Posterior cingulate gyrus (tissue), 11 donors: ENCODE measurements around the gene MYBBP1A.

Source experiments
- DNase-seq, 10 donors: peaks; one replicate each; pipeline versions ENCODE4 v3.0.0 to v3.0.0-alpha.2; 2020 to 2021; ENCODE audit warnings: mixed read lengths in 3 of 10
- intact Hi-C: fragments of 100-400 bp; cut with DNase I; formaldehyde crosslinking; loops from one replicate; pipeline ENCODE4 v1.15.1; 2023

Gene MYBBP1A

GRCh38 chr17:4509923-4510617 is 45.1 kb downstream of the MYBBP1A start:
- DNase-seq = peak in 4 of 10 donors; percentile 30 to 86 (median 52)
- intact Hi-C loops = no loop called here

DNA sequence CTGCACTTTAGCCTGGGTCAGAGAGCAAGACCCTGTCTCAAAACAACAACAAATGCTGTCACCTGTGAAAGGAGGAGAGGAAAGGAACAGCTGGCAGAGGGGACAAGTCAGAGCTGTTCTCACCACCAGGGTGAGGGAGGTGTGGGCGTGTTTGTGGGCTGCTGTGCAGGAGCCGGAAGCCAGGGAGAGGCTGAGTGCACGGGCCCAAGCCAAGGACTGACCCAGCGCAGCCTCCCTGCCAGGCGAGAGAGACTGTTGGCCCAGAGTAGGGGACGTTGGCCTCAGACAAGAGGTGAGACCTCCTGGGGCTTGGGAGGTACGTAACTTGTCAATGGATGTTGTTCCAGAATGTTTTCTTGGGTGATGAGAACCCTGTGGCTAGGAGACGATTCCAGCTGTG is 45.8 kb downstream of the MYBBP1A start:
- no peak for DNase-seq
- intact Hi-C loops = no loop called here

GRCh38 chr17:4508207-4508606 is 47.0 kb downstream of the MYBBP1A start:
- intact Hi-C loops = no loop called here
- DNase-seq = no peak

DNA sequence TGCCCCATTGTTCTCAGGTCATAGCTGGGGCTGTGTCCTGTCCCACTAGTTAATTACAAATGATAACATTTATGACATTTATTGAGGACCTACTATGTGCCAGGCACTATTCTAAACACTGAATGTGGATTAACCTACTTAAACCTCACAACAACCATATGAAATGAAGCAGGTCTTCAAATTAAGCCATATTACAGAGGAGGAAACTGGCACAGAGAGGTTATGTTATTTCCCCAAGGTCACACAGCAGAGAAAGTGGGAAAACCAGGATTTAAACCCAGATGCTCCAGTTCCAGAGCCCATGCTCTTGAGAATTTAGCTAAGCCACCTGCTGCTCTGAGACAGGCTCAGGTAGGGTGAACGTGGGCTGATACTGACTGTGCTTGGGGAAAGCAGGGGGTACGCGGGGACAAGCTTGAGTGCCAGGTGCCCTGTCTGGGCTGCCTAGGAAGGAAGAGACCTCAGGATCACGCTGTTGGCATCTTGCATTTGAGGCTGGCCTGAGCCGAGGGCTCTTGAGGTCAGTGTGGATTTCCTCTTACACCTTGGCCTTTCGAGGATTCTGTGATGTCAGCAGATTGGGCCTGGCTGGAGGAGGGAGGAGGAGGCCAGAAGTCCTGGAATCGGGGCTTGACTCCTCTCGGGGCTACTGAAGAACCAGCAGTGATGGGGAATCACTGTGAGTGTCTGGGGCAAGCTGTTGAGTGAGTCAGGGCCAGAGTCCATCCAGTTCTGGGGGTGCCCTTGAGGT is 47.6 kb downstream of the MYBBP1A start:
- intact Hi-C loops = no loop called here
- no peak for DNase-seq

- intact Hi-C loops = no loop called here
- peak in 1 of 10 donors; percentile 43 for DNase-seq
Measured at GRCh38 chr17:4506892-4507291, 48.3 kb downstream of the MYBBP1A start.

DNA sequence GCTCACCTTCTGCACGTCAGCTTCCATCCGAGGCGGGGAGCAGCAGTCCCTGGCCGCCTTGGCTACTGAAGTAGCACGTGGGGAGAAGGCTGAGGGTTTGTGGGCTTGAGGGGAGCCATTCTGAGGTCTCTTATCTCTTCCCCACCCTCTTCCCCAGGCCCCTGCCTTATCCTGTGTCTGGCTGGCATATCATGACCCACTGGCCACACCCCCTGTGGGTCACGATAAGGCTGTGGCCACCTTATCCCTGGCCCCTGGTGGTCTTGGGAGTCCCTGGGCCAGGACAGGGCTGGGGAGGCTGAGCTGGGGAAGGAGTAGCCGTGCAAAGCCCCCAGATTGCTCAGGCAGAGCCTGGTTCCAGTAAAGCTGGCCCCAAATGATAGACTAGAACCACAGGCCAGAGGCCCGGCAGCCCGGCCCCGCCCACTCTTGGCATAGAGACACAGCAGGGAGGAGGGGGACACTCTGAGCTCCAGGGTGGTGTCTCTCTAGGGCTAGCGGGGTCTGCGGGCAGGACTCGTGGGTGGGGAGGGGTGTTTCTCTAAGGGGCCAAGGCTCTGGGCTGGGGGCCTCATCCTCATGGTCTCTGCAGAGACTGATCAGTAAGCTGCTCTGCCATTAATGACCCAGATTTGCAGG is 48.9 kb downstream of the MYBBP1A start:
- DNase-seq = no peak
- intact Hi-C loops = no loop called here

DNA sequence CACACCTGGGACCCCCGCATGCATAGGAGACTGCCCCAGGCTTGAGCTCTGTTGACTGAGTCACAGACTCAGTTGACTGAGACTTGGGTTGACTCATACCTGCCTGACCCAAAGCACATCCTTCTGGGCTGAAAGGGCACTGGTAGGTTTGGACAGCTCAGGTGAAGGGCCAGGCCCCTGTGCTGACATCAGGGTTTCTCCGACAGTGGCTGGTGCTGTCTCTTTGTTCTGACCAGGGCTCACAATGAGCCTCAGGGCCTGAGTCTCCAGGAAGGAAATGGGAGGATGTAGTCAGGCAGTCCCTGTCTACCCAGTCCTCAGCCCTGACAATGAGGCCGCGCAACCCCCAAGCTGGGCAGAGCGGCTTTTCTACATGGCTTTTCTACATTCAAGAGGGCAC is 50.0 kb downstream of the MYBBP1A start:
- no peak for DNase-seq
- intact Hi-C loops = no loop called here

- no peak for DNase-seq
Measured at GRCh38 chr17:4504188-4504587, 51.0 kb downstream of the MYBBP1A start.

DNA sequence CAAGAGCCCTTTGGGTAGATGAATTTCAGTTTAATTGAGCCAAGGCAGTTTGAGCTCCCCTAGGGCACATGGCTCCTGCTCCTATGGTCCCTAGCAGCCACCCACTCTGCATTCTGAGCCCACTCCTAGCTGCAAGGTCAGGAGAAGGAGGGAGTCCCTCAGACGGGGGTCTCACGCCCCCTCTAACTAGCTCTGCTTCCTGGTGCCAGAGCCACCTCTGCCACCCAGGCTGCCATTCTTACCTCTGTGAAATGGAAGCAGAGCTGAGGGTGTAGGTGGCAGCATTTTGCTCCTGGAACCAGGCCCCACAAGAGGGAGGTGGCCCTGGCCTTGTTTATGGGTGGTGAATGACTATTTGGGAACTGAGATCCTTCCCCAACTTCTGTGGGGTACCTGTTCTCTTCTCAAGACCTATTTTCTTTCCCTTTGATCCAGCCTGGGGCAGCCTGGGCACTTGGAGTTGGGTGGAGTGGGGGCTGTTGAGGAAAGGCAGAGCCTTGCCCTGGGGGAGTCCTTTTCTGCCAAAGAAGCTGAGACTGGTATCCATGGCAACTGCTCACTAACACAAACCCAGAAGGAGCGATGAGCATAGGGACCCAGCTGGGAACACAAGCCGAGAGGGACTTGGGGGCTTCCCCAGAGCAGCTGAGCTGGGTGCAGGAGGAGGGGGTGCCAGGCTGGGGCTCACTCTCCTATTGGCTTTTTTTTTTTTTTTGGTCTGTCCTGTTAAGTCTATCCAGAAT is 51.7 kb downstream of the MYBBP1A start:
- intact Hi-C loops = loop anchor here (5.0 kb wide), 1 partner anchor 39 kb away; no protein-coding TSS in a partner anchor
- no peak for DNase-seq

More at GRCh38 chr17:4504188-4504587, 51.0 kb downstream of the MYBBP1A start:
- intact Hi-C loops = loop anchor here (5.0 kb wide), 1 partner anchor 38 kb away; no protein-coding TSS in a partner anchor

DNA sequence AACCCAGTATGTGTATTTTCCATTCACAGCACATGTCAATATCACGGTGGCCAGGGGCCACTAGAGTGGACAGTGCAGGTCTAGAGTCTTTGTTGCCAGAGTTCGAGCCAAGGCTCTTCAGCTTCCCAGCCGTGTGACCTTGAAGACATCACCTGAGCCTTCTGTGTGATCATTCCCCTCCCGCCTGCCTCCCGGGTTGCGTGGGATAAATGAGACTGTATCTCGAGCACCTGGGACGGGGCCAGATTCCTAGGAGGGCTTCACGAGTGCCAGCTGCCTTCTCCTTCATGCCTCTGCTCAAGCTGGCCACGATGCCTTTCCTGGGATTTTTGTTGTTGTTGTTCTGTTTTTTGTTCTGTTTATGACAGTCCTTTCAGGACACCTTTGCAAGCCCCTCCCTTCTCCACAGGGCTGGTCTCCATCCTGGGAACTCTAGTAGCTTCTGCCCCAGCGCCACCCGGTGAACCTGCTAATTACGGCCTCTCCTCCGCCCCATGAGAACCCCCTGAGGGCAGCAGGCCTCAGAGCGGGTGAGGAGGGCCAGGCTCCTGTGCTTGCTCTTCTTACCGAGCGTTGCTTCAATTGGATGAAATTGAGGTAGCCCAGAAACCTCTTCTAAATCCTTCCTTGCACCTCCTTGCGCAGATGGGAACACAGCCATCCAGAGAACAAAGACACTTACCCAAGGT is 52.6 kb downstream of the MYBBP1A start:
- intact Hi-C loops = loop anchor here (5.0 kb wide), 1 partner anchor 40 kb away; no protein-coding TSS in a partner anchor
- DNase-seq = no peak

GRCh38 chr17:4501295-4501949 is 53.8 kb downstream of the MYBBP1A start:
- no peak for DNase-seq
- intact Hi-C loops = loop anchor here (5.0 kb wide), 1 partner anchor 41 kb away; no protein-coding TSS in a partner anchor

- no peak for DNase-seq
Measured at GRCh38 chr17:4500191-4500571, 55.0 kb downstream of the MYBBP1A start.

DNA sequence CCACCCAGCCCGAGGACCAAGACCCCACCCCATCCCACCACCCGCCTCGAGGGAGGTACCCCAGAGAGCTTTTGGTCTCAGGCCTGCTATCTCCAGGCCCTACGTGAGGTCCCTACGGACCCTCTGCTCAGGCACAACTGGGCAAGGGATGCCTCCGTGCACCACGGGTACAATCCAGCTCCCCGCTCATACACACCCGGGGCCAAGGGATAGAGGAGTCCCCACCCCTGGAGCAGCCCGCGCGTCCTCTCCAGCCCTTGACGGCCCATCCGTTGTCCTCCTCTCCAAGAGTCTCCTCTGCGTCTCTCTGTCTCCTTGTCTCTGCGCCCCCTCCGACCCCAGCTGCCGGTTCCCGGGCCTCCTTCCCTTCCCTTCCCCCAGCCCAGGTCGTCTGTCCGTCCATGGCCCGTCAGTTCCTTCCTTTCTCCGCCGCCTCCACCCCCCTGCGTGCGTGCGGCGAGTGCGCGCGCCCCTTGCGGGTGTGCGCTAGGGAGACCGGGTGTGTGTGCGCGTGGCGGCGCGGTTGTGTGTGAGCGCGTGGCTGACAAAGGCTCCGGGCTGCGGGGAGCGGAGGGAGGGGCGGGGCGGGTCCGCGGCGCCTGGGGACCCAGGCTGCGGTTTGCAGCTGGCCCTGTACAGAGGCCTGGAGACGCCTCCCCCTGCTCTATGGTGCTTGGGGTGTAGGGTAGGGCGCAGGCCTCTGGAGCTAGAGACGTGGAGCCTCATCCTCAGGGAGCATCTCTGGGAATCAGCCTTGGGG is 55.6 kb downstream of the MYBBP1A start:
- intact Hi-C loops = loop anchor here (5.0 to 10.0 kb wide), 2 partner anchors 43 to 75 kb away; no protein-coding TSS in a partner anchor
- peak; percentile 51 to 96 (median 72) for DNase-seq

More at GRCh38 chr17:4500191-4500571, 55.0 kb downstream of the MYBBP1A start:
- intact Hi-C loops = loop anchor here (5.0 kb wide), 1 partner anchor 42 kb away; no protein-coding TSS in a partner anchor

DNA sequence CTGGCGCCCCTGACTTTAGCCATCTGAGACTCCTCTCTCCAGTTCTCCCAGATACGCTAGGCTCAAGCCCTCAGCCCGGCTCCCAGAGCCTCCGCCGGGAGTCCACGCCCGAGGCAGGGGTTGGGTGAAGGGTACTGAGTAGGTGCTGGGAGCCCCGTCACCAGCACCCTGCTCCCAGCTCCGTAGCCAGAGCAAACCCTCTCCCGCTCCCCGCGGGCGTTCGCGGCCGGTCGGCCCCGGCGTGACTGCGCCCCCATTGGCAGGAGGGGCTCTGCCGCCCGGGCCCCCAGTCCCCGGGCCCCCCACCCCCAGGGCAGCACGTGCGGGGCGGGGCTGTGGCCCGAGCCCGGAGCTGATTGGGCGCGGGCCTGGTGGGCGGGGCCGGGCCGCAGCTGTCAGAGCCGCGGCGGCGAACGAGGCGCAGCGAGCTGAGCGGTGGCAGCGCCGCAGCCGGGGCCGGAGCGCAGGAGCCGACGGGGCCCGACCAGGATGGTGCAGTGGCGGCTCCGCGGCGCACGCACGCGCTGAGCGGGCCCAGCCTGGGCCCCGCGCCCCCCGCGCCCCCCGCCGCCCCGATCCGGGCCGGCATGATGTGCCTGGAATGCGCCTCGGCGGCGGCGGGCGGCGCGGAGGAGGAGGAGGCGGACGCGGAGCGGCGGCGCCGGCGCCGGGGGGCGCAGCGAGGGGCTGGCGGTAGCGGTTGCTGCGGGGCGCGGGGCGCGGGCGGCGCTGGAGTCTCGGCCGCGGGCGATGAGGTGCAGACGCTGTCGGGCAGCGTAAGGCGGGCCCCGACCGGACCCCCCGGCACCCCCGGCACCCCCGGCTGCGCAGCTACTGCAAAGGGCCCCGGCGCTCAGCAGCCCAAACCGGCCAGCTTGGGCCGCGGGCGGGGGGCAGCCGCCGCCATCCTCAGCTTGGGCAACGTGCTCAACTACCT is 56.5 kb downstream of the MYBBP1A start, which contains the start of gene SPNS2:
Gene SPNS2 (plus strand): TSS at position 421 of the 937 bp plus-strand sequence. CDS start 167 bp downstream, at position 588.
- intact Hi-C loops = loop anchor here (10.0 kb wide), 1 partner anchor 74 kb away; no protein-coding TSS in a partner anchor
- DNase-seq = peak; percentile 72 to 98 (median 80)

GRCh38 chr17:4497101-4497824 is 57.9 kb downstream of the MYBBP1A start:
- intact Hi-C loops = loop anchor here (10.0 kb wide), 1 partner anchor 72 kb away; no protein-coding TSS in a partner anchor

More at GRCh38 chr17:4497101-4497824, 57.9 kb downstream of the MYBBP1A start:
- DNase-seq = peak in 3 of 10 donors; percentile 28 to 80 (median 57)
